Duodenal mucosa (tissue), 2 donors: ENCODE measurements around the gene DNAL1.

Experiments
- H3K27ac ChIP-seq: one replicate; pipeline ENCODE4 v1.7.0; 2013; ENCODE audit warnings: low read depth, low read length
- H3K27me3 ChIP-seq, 2 donors: one replicate each; pipeline ENCODE4 v1.7.0; 2013; ENCODE audit warnings: low read length in 2 of 2, control low read depth in 1 of 2; ENCODE audit not compliant: insufficient read depth in 2 of 2, control insufficient read depth in 1 of 2
- H3K36me3 ChIP-seq, 2 donors: one replicate each; pipeline ENCODE4 v1.7.0; 2013; ENCODE audit warnings: low read length in 2 of 2, control low read depth in 1 of 2; ENCODE audit not compliant: insufficient read depth in 2 of 2, control insufficient read depth in 1 of 2
- H3K4me1 ChIP-seq, 2 donors: one replicate each; pipeline ENCODE4 v1.7.0; 2013; ENCODE audit warnings: low read length in 2 of 2, control low read depth in 1 of 2; ENCODE audit not compliant: insufficient read depth in 2 of 2, control insufficient read depth in 1 of 2
- H3K4me3 ChIP-seq, 2 donors: one replicate each; pipeline ENCODE4 v1.7.0; 2013; ENCODE audit warnings: low read length in 2 of 2, low read depth in 1 of 2
- H3K9ac ChIP-seq, 2 donors: one replicate each; pipeline ENCODE4 v1.7.0; 2013; ENCODE audit warnings: low read length in 2 of 2, low read depth in 1 of 2
- H3K9me3 ChIP-seq, 2 donors: one replicate each; pipeline ENCODE4 v1.7.0; 2013; ENCODE audit warnings: low read length in 2 of 2, control low read depth in 1 of 2; ENCODE audit not compliant: control insufficient read depth in 1 of 2

DNAL1 gene

GRCh38 chr14:73721101-73721821, 76.5 kb downstream of the DNAL1 start:
- peaks cover 46 to 89% of the 10 kb centered on the region in 2 donors for H3K36me3 ChIP-seq
- no peak overlapping the region for H3K4me3 ChIP-seq
- no peak overlapping the region for H3K27ac ChIP-seq
- H3K9me3 ChIP-seq = no peaks in the 10 kb centered on the region
- no peak overlapping the region for H3K9ac ChIP-seq
- no peaks in the 10 kb centered on the region for H3K27me3 ChIP-seq
- H3K4me1 ChIP-seq = peaks cover 16 to 26% of the 10 kb centered on the region in 2 donors

GRCh38 chr14:73722581-73722980, 77.8 kb downstream of the DNAL1 start:
- Histone ChIP-seq H3K27ac (no peak overlapping the region), H3K9me3 (no peaks in the 10 kb centered on the region), H3K4me3 (no peak overlapping the region), H3K36me3 (peaks cover 53 to 93% of the 10 kb centered on the region in 2 donors), H3K9ac (no peak overlapping the region), H3K27me3 (no peaks in the 10 kb centered on the region), H3K4me1 (peaks cover 16 to 26% of the 10 kb centered on the region in 2 donors)

- H3K9me3 ChIP-seq = no peaks in the 10 kb centered on the region
- peak overlapping the region in 1 of 2 donors; percentile 8 for H3K9ac ChIP-seq
- H3K27me3 ChIP-seq = no peaks in the 10 kb centered on the region
- peaks cover 55 to 86% of the 10 kb centered on the region in 2 donors for H3K36me3 ChIP-seq
- H3K27ac ChIP-seq = peak overlapping the region; percentile 41
- peaks cover 17 to 29% of the 10 kb centered on the region in 2 donors for H3K4me1 ChIP-seq
- H3K4me3 ChIP-seq = no peak overlapping the region
Observed at GRCh38 chr14:73723406-73723796, 78.6 kb downstream of the DNAL1 start.

- H3K27me3 ChIP-seq = no peaks in the 10 kb centered on the region
- peaks cover 55 to 85% of the 10 kb centered on the region in 2 donors for H3K36me3 ChIP-seq
- H3K9me3 ChIP-seq = no peaks in the 10 kb centered on the region
- peak overlapping the region in 1 of 2 donors; percentile 8 for H3K9ac ChIP-seq
- no peak overlapping the region for H3K4me3 ChIP-seq
- H3K27ac ChIP-seq = peak overlapping the region; percentile 41
- peaks cover 23 to 36% of the 10 kb centered on the region in 2 donors for H3K4me1 ChIP-seq
Observed at GRCh38 chr14:73723797-73724661, 79.2 kb downstream of the DNAL1 start.

GRCh38 chr14:73724696-73725095, 79.9 kb downstream of the DNAL1 start:
- Histone ChIP-seq H3K36me3 (peaks cover 50 to 86% of the 10 kb centered on the region in 2 donors), H3K27me3 (no peaks in the 10 kb centered on the region), H3K4me3 (no peak overlapping the region), H3K4me1 (peaks cover 30 to 42% of the 10 kb centered on the region in 2 donors), H3K9me3 (no peaks in the 10 kb centered on the region), H3K27ac (no peak overlapping the region), H3K9ac (no peak overlapping the region)

GRCh38 chr14:73725116-73726024, 80.6 kb downstream of the DNAL1 start:
- peaks cover 51 to 86% of the 10 kb centered on the region in 2 donors for H3K36me3 ChIP-seq
- no peak overlapping the region for H3K27ac ChIP-seq
- H3K4me1 ChIP-seq = peaks cover 34 to 49% of the 10 kb centered on the region in 2 donors
- no peak overlapping the region for H3K4me3 ChIP-seq
- no peaks in the 10 kb centered on the region for H3K27me3 ChIP-seq
- no peaks in the 10 kb centered on the region for H3K9me3 ChIP-seq
- H3K9ac ChIP-seq = no peak overlapping the region

GRCh38 chr14:73726025-73726961, 81.5 kb downstream of the DNAL1 start:
- Histone ChIP-seq H3K27me3 (no peaks in the 10 kb centered on the region), H3K4me1 (peaks cover 36 to 58% of the 10 kb centered on the region in 2 donors), H3K9ac (no peak overlapping the region), H3K36me3 (peaks cover 43 to 83% of the 10 kb centered on the region in 2 donors), H3K4me3 (no peak overlapping the region), H3K9me3 (no peaks in the 10 kb centered on the region), H3K27ac (no peak overlapping the region)

- peaks cover 36 to 58% of the 10 kb centered on the region in 2 donors for H3K4me1 ChIP-seq
- no peaks in the 10 kb centered on the region for H3K27me3 ChIP-seq
- H3K27ac ChIP-seq = peak overlapping the region; percentile 18
- no peaks in the 10 kb centered on the region for H3K9me3 ChIP-seq
- H3K9ac ChIP-seq = no peak overlapping the region
- H3K36me3 ChIP-seq = peaks cover 37 to 82% of the 10 kb centered on the region in 2 donors
- H3K4me3 ChIP-seq = no peak overlapping the region
Observed at GRCh38 chr14:73727166-73727565, 82.4 kb downstream of the DNAL1 start.
